Islet of Langerhans (tissue), 1 donor: ENCODE measurements around the gene DLGAP1.
"Not testable (repeated sequence)": the region's sequence is repeated elsewhere in the genome, so short reads cannot be mapped to it uniquely, and the experiment has no call there.

Experiments
- FAIRE-seq: peaks from one replicate; lab custom pipeline; 2011; peaks lifted over from hg19 to GRCh38; lab: Jason Lieb, UNC

Gene DLGAP1

GRCh38 chr18:4455113-4455811 is at the start of gene DLGAP1:
DLGAP1 (minus strand) TSS chr18:4455307.
- FAIRE-seq, result no peak

GRCh38 chr18:4494703-4495284 is 39.7 kb upstream of the DLGAP1 start:
- FAIRE-seq, result not testable (repeated sequence)

GRCh38 chr18:4468511-4468910 is 13.4 kb upstream of the DLGAP1 start:
- no peak for FAIRE-seq

GRCh38 chr18:4454537-4455112 is 482 bp downstream of the DLGAP1 start:
- FAIRE-seq, result no peak

GRCh38 chr18:4453874-4454536 is 1.1 kb downstream of the DLGAP1 start:
- no peak for FAIRE-seq

- no peak for FAIRE-seq
Measured at GRCh38 chr18:4453567-4453873, 1.6 kb downstream of the DLGAP1 start.

- no peak for FAIRE-seq
Measured at GRCh38 chr18:4450065-4450658, 4.9 kb downstream of the DLGAP1 start.

GRCh38 chr18:4445902-4446301 is 9.2 kb downstream of the DLGAP1 start:
- no peak for FAIRE-seq

DNA sequence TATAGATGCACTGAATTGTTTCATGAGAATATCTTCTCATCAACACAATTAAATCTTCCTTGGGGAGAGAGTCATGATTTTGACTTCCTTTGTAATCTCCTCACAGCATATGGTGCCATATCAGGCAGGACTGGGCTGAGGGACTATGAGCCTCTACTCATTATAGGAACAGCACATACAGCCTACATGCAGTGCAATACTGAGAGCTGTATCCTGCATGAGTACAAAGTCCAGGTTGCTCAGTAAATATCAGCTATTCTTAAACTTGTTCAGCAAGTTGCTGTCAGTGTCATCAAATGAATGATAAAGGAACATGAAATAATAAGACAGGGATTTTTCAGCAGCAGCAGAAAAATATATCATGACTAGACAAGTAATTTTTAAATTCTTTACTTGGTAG is 10.8 kb downstream of the DLGAP1 start:
- FAIRE-seq, result no peak

GRCh38 chr18:4441098-4441497 is 14.0 kb downstream of the DLGAP1 start:
- FAIRE-seq, result no peak

DNA sequence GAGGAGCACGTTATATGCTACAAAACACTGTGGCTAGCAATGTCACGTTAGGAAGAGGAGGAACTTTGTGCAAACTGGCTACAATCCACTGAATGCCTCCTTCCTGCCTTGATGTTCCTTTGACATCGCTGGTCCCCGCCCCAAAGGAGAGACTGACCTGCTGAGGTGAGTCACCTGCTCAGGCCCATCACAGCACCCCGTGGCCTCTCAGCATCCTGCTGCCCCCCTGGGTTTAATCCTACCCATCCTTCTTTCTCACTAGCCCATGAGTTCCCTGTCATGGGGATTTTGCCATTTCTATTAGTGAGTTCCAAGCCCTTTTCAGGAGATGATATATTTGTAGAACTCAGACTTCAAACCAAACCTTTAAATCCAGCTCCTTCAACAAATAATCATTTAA is 16.2 kb downstream of the DLGAP1 start:
- no peak for FAIRE-seq

DNA sequence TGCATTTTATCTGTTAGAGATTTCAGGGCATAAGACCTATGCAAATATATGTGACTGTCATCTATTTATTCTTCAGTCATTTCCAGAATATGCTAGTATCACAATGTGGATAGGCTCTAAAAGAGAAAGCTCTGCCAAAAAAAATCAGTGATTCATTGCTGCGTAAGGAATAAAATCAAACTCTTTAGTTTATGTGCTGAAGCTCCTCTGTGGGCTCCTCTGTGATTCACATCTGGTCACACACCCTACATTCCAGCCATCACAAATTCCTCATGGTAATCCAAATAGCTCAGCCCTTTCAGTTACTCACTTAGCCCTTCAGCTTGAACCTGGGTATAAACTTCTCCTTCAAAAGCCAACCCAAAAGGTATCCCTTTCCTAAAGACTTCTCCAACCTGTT is 21.4 kb downstream of the DLGAP1 start:
- no peak for FAIRE-seq

DNA sequence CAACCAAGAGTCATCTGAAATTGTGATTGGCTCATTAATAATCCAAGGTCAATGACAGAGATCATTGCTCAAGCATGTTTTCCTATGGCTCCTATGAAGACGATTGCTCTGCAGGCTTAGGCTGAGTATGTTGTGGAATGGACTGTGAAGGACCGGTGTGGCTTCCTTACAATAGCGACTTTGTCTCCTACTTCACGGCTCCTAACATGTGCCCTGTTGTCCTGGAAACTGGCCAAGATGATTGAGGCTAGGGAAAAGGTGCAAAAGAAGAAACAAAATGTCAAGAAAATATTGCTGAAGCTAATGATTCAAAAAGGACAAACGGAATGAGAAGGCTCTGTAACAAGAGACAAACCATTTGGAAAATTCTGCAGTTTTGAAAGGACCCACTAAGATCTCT is 24.3 kb downstream of the DLGAP1 start:
- FAIRE-seq, result no peak

- FAIRE-seq, result no peak
Measured at GRCh38 chr18:4417714-4418113, 37.4 kb downstream of the DLGAP1 start.

DNA sequence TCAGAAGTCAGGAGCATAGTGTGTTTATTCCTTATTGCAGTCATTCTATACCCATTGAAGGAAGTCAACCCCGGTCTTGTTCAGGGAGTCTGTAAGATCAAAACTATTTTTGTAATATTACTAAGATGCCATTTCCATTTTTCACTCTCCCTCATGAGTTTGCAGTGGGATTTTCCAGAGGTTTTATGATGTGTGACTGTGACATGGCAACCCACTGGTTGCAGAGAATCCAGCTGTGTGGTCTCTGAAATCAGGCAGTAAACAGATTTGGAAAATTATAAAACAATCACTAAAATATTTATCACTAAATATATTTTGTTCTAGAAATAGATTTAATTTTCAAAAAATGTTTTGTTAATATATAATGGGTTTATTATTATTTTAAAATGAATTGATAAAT is 38.1 kb downstream of the DLGAP1 start:
- no peak for FAIRE-seq

GRCh38 chr18:4412286-4412685 is 42.8 kb downstream of the DLGAP1 start:
- FAIRE-seq, result no peak

DNA sequence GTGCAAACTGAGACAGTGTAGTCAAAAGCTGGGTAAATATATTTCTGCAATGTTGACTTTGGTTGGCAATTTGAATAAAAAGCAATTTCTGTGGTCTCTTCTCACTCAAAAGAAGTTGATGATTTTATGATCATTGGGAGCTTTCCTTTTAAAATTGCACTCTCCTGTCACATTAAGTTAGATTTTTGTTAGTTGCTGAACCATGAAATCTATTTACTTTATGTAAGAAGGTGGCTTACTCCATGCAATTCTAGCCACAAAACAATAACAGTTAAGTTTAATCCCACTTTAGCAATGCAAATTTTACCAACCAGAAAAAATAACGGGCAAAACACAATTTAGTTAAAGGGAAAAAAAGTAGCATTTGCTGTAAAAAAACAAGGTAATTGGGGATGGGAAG is 48.3 kb downstream of the DLGAP1 start:
- no peak for FAIRE-seq

- no peak for FAIRE-seq
Measured at GRCh38 chr18:4405965-4406364, 49.1 kb downstream of the DLGAP1 start.

GRCh38 chr18:4403836-4404235 is 51.3 kb downstream of the DLGAP1 start:
- FAIRE-seq, result no peak

- no peak for FAIRE-seq
Measured at GRCh38 chr18:4400911-4401310, 54.2 kb downstream of the DLGAP1 start.

DNA sequence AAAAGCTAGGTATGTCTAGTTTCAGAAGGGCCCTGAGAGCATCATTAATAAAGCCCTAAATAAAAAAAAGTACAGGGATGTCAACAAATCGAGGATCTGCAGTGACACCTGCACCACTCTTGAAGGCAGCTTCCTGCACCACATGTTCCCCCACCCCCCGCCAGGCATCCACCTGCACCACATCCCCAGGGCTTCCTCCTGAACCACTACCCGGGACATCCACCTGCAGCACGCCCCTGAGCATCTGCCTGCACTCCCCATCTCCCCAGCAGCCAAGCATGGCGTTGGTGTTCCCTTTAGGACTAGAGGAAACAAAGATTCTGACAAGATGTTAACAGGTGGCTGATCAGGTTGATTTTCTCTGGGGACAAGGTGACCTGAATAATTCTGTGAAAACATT is 55.2 kb downstream of the DLGAP1 start:
- FAIRE-seq, result no peak

GRCh38 chr18:4394700-4395099 is 60.4 kb downstream of the DLGAP1 start:
- no peak for FAIRE-seq

- FAIRE-seq, result no peak
Measured at GRCh38 chr18:4391859-4392258, 63.2 kb downstream of the DLGAP1 start.
